Fibroblast of lung (primary cell): ENCODE measurements around the gene ALOX5. TPM values are rescaled to one million over a fixed set of nuclear protein-coding genes. Genes with fewer than 3 reads are reported as not detected.

Experiments used
- DNase-seq, 2 donors: peaks; one replicate each; pipeline versions ENCODE4 v3.0.0 to v3.0.0-alpha.2; 2010; ENCODE audit warnings: low read depth in 2 of 2
- H2AFZ ChIP-seq: 2 replicates; pipeline ENCODE4 v1.5.1; 2012; ENCODE audit warnings: low read length, control low read depth, inconsistent platforms
- H3K27ac ChIP-seq: 2 replicates; pipeline ENCODE4 v1.5.1; 2011; ENCODE audit warnings: low read length, control low read depth; ENCODE audit not compliant: insufficient read depth
- H3K27me3 ChIP-seq: 2 replicates; pipeline ENCODE4 v1.5.1; 2011; ENCODE audit warnings: mild to moderate bottlenecking, low read length; ENCODE audit not compliant: control insufficient read depth, insufficient read depth
- H3K36me3 ChIP-seq: 2 replicates; pipeline ENCODE4 v1.5.1; 2011; ENCODE audit warnings: low read length; ENCODE audit not compliant: control insufficient read depth, insufficient read depth
- H3K4me1 ChIP-seq: 2 replicates; pipeline ENCODE4 v1.5.1; 2011; ENCODE audit warnings: low read length; ENCODE audit not compliant: control insufficient read depth, insufficient read depth; ENCODE audit errors: extremely low read depth
- H3K4me2 ChIP-seq: 2 replicates; pipeline ENCODE4 v1.5.1; 2011; ENCODE audit warnings: low read length, control low read depth; ENCODE audit not compliant: insufficient read depth; ENCODE audit errors: extremely low read depth
- H3K4me3 ChIP-seq, 4 experiments: fragments of 200-600 bp in 1 of 4; sonication (generic) in 1 of 4; replicated peaks in 1 of 4; 2 replicates each; pipeline ENCODE4 v1.5.1; 2011 to 2016; ENCODE audit warnings: low read length in 4 of 4, low read depth in 3 of 4, mild to moderate bottlenecking in 3 of 4, control low read depth in 2 of 4, inconsistent platforms in 1 of 4, mixed read lengths in 1 of 4; ENCODE audit not compliant: insufficient read depth in 1 of 4; ENCODE audit errors: control extremely low read depth in 1 of 4
- H3K79me2 ChIP-seq: 2 replicates; pipeline ENCODE4 v1.5.1; 2012; ENCODE audit warnings: mild to moderate bottlenecking, low read length, inconsistent platforms; ENCODE audit not compliant: control insufficient read depth, insufficient read depth
- H3K9ac ChIP-seq: 2 replicates; pipeline ENCODE4 v1.5.1; 2011; ENCODE audit warnings: mild to moderate bottlenecking, low read length, control low read depth; ENCODE audit not compliant: insufficient read depth
- H3K9me3 ChIP-seq: 2 replicates; pipeline ENCODE4 v1.5.1; 2012; ENCODE audit warnings: low read depth, low read length; ENCODE audit not compliant: control insufficient read depth, insufficient read depth
- H4K20me1 ChIP-seq: 2 replicates; pipeline ENCODE4 v1.5.1; 2011; ENCODE audit warnings: low read length; ENCODE audit not compliant: control insufficient read depth, insufficient read depth; ENCODE audit errors: extremely low read depth
- CTCF ChIP-seq, 2 donors: IDR thresholded peaks in 1 of 2; conservative IDR thresholded peaks in 1 of 2; 1 replicate in 1 of 2; 2 replicates in 1 of 2; pipeline ENCODE4 v1.5.1; 2011 to 2012; ENCODE audit warnings: low read length in 2 of 2, control low read depth in 1 of 2, inconsistent platforms in 1 of 2, low read depth in 1 of 2, mild to moderate bottlenecking in 1 of 2
- EZH2 ChIP-seq: IDR thresholded peaks from 2 replicates; pipeline ENCODE4 v1.5.1; 2012; ENCODE audit warnings: low read length, control low read depth, mild to moderate bottlenecking; ENCODE audit errors: missing control alignments
- polyA plus RNA-seq, 2 donors: library from polyadenylated mRNA; depleted of rRNA in 1 of 2; stranded (reverse) in 1 of 2; unstranded in 1 of 2; fragments of >200 nt; gene quantifications; 2 replicates each; pipeline ENCODE4 v1.2.1, GENCODE V29; 2011 to 2012; ENCODE audit warnings: missing spikeins in 1 of 2
- total RNA-seq: library from RNA; depleted of rRNA; stranded (reverse); fragments of >200 nt; gene quantifications from 2 replicates; pipeline ENCODE4 v1.2.1, GENCODE V29; 2014

ALOX5 gene
- total and polyA plus RNA-seq, 2 donors (not counting 1 experiment from before 2014, with no cell fraction given): not detected

- no peak overlapping the region for H3K9ac ChIP-seq
Observed at GRCh38 chr10:45490277-45490676, 116.3 kb downstream of the ALOX5 start.

GRCh38 chr10:45491061-45491460 is 117.0 kb downstream of the ALOX5 start:
- no peak overlapping the region for H3K27ac ChIP-seq
- H3K4me3 ChIP-seq: no peak overlapping the region
- H3K9me3 ChIP-seq: no peaks in the 10 kb centered on the region
- no peaks in the 10 kb centered on the region for H3K4me1 ChIP-seq
- H3K79me2 ChIP-seq: no peaks in the 10 kb centered on the region
- no peak for DNase-seq
- H3K27me3 ChIP-seq: no peaks in the 10 kb centered on the region
- H3K36me3 ChIP-seq: no peaks in the 10 kb centered on the region
- no peak overlapping the region for H2AFZ ChIP-seq
- H3K4me2 ChIP-seq: no peak overlapping the region
- no peak overlapping the region for H3K9ac ChIP-seq
- no peaks in the 10 kb centered on the region for H4K20me1 ChIP-seq
- TF ChIP-seq EZH2: no peak
- TF ChIP-seq CTCF (conservative IDR thresholded peaks at IDR 0.05 in 1 of 2, IDR thresholded peaks at IDR 0.05 in 1 of 2; ENCODE audit: low read depth in 1 of 2, low read length in 2 of 2): no peak

More at GRCh38 chr10:45490277-45490676, 116.3 kb downstream of the ALOX5 start:
- H4K20me1 ChIP-seq: no peaks in the 10 kb centered on the region
- no peak for TF ChIP-seq EZH2
- no peak for TF ChIP-seq CTCF (conservative IDR thresholded peaks at IDR 0.05 in 1 of 2, IDR thresholded peaks at IDR 0.05 in 1 of 2; ENCODE audit: low read depth in 1 of 2, low read length in 2 of 2)
- no peaks in the 10 kb centered on the region for H3K79me2 ChIP-seq
- H3K27me3 ChIP-seq: no peaks in the 10 kb centered on the region
- no peaks in the 10 kb centered on the region for H3K4me1 ChIP-seq
- H3K4me3 ChIP-seq: no peak overlapping the region
- no peak overlapping the region for H3K4me2 ChIP-seq
- H2AFZ ChIP-seq: no peak overlapping the region
- DNase-seq: no peak
- no peak overlapping the region for H3K27ac ChIP-seq
- no peaks in the 10 kb centered on the region for H3K9me3 ChIP-seq
- H3K36me3 ChIP-seq: no peaks in the 10 kb centered on the region

Other genes starting within 250 kb of the ALOX5 start
- not detected in 2 replicates for gene OR13A1, start 58.6 kb upstream of the ALOX5 start, total RNA-seq
- not detected in 2 replicates for gene OR13A1, start 58.6 kb upstream of the ALOX5 start, polyA plus RNA-seq